ENCODE measurements around the gene BEGAIN.

GRCh38 chr14:100534528-100535286, 52.5 kb downstream of the BEGAIN start:
- TF ChIP-seq POLR2A (IDR thresholded peaks at IDR 0.05; ENCODE audit: low read length) (no peak), GATA1 (IDR thresholded peaks at IDR 0.05; ENCODE audit: low read depth, low read length) (no peak)
